HG03097 (cell line): ENCODE measurements around the gene CDKN3.

Experiments used
- ATAC-seq: cut with Tn5 transposase; IDR thresholded peaks from one replicate; pipeline ENCODE4 v1.9.1; 2021; ENCODE audit not compliant: unreplicated experiment, low FRiP score

The CDKN3 gene, protein sequence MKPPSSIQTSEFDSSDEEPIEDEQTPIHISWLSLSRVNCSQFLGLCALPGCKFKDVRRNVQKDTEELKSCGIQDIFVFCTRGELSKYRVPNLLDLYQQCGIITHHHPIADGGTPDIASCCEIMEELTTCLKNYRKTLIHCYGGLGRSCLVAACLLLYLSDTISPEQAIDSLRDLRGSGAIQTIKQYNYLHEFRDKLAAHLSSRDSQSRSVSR

DNA sequence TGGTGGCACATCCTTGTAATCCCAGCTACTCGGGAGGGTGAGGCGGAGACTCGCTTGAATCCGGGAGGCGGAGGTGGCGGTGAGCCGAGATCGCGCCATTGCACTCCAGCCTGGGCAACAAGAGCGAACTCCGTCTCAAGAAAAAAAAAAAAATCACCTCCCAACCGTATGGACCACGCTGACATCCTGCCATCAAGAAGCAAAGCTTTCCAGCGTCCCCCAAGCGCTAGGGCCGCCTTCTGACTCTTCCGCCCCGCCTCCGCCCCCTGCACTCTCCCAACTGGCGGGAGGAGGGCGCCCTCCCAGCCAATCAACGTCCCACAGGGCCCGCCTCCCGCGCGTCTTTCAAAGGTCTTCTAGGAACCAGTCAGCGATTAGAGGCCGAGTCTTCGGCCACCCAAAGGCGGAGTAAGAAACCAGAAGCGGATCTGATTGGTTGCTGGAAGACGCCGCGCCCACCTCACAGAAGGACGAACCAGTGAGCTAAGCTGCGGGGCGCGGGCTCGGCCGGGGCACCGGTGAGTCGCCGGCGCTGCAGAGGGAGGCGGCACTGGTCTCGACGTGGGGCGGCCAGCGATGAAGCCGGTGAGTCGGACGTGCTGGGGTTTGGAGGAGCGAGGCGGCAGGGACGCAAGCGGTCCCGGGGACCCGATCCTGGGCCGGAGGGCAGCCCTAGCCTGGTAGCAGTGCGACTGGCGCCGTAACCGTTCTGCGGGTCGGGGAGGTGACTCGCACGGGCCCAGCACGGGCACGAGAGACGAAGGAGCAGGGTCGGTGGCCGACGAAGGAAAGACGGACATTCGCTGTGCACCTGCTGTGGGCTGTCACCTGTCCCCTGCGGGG is at the start of gene CDKN3:
CDKN3 (plus strand) TSS at position 515 of the 843 bp plus-strand sequence; CDS start at position 577, 62 bp downstream.
- peak; percentile 96 for ATAC-seq

DNA sequence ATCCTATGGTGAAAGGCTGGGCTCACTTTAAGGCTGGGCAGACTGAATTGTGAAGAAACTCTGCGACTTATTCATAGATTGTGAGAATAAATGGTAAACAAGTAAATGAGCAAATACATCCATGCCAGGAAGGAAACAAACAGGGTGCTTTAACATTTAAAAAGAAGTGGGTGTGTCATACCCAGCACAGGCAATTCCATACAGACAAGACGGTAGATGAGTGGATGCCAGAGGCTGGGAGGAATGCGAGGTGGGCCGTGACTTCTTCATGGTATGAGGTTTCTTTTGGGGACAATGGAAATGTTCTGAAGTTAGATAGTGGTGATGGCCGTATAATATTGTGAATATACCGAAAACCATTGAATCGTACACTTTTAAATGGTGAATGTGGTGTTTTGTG is 49.8 kb upstream of the CDKN3 start:
- ATAC-seq: no peak

DNA sequence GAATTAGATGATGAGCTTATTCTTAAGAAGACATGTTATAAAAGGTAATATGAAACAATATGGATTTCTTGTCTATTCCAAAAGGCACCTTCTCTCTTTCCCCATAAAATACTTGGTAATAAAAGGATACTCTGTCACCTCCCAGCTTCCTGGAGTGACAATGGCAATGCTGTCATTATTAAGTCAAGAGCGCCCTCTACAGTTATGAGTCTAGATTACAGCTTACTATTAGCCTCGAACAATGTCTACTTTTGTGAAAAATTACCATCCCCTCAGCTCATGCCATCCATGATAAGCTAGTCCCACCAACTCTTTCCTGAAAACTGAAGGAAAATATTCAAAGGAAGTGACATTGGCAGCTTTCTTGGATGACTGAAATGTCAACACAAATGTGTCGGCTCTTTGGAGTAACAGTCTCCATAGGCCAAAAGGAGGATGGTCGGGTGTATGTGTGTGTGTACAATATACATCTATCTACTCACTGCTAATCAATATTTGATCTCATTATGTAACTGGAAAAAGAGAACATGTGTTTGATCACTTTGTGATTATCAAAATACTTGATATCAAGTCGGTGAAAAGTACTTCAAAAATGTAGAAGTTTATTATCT is 48.7 kb upstream of the CDKN3 start:
- no peak for ATAC-seq

DNA sequence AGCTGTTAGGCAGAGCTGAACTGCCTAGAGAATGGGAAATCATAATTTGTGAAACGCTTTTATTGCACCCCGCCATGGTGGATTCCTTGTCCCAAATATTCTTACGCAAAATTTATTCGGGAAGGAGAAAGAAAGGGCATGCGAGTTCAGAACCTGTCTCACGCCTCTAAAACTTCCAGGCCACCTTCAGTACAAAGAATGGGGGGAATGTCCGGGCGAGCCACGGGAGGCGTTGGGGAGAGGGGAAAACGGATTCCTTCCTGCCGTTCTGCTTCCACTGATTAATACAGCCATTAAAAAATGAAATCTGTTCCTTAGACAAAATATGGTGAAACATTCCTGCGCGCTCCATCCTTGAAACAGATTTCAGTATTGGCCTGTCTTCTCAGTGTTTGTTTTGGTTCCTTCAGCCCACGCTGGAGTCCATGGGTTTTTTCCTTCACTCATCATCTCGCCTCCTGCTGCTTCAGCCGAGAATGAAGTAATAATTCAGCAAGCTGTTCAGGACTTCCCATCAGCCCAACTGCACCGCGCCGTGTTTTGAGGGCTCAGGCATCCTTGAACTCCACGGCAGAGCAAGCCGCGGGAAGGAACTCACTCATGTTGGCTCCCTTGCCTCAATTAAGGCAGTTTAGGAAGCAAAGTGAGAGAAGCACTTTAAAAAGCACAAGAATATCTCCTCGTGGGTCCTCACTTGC is 47.7 kb upstream of the CDKN3 start:
- no peak for ATAC-seq

DNA sequence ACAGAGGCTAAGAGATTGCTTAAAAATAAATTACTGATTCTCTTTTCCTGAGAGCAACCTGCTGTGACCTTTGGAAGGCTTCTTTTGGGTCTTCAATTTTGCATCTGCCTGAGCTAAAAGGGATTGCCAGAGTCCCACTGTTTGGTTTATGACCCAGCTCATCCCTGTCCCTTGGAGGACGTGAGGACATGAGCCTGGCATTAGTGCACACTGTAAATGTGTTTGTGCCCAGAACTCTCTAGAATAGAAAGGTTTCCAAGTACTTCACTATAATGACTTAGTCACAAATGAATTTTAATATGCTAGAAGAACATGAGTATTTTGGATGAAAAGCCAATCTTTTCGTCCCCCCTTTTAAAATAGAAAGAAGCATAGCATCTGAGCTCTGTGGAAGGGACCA is 47.1 kb upstream of the CDKN3 start:
- ATAC-seq: no peak

DNA sequence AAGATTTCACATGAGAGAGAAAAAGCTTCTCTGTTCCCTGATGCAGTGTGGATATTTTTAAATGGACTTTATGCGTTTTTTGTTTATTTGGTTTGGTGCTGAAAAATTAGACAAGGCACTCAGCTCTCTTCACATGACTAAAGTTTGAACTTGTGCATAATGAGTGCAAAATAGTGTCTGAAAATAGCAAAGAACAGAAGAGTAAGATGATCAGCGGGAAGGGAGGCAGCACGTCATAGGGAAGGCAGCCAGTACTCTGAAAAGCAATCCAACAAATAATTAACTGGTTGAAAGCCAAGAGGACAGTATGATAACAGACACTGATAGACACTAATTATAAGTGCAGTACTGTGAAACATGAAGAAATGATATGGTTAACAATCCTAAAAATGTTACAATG is 46.6 kb upstream of the CDKN3 start:
- ATAC-seq: no peak

DNA sequence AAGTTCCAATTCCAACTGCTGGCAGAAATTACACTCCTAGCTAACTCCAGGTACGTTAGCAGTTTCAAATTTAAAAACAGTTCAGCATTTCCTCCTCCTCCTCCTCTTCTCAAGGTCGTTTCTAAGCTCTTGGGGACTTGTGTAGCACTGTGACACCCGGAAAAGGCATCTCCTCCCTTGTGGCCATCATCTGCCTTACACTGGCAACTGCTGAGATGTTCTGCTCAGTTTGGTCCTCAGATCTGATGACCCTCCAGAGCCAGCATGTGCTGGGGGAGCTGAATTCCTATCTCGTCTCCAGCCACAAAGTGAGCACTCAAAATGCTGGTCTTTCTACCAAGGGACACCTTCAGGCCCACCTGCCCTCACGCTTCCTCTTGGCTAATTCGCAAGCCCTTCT is 43.5 kb upstream of the CDKN3 start:
- ATAC-seq: no peak

DNA sequence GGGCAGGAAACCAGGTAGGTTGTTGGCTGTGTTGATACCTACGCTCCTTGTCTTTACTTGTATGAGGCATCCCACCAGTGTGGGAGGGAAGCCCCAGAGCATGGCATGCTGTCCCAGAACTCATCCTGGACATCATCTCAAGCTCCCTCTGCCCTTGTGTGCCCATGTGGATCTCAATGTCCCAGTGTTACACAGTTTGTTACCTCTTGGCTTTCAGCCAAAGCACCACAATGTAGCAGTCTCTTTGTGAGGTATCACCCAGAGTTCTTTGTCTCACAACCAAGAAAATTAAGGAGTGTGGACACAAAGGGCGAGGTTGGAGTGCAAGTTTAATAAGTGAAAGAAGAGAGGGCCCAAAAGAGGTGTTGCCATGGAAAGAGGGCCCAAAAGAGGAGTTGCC is 43.1 kb upstream of the CDKN3 start:
- ATAC-seq: no peak

DNA sequence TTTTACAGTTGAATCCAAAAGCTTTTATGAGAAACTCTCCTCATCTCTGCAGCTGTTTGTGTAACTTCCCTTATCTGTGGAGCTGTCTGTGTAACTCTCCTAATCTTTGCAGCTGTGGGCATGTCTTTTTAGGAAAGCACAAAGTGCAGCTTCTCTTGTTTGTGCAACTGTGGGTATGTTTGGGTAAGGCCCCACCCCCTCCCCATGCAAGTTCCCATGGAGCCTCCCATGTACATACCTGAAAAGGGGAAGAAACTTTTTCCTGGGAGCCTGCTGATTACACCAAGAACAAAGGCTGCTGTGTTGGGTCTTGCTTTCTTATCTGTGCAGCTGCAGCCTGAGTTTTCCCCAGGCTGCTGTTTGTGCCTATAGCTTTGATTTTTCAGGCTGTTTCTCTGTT is 42.7 kb upstream of the CDKN3 start:
- no peak for ATAC-seq

DNA sequence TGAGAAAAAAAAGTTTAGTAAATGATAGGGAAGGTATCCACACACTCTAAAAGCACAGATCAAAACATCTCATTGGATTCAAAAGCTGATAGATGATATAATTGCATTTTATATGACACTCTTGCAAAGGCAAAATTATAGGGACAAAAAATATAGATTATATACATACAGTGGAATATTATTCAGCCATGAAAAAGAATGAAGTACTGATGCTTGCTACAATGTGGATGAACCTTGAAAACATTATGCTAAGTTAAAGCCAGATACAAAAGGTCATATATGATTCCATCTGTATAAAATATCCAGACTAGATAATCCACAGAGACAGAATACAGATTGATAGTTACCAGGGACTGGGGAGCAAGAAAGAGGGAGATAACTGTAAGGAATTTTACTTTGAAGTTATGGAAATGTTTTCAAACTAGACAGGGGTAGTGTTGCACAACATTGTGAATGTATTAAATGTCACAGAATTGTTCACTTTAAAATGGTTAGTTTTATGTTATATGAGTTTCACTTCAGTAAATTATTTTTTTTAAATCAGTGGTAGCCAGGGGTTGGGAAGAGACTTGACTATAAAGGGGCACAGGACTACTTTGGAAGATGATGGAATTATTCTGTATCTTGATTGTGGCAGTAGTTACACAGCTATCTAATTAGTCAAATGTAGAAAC is 41.7 kb upstream of the CDKN3 start:
- ATAC-seq: no peak

DNA sequence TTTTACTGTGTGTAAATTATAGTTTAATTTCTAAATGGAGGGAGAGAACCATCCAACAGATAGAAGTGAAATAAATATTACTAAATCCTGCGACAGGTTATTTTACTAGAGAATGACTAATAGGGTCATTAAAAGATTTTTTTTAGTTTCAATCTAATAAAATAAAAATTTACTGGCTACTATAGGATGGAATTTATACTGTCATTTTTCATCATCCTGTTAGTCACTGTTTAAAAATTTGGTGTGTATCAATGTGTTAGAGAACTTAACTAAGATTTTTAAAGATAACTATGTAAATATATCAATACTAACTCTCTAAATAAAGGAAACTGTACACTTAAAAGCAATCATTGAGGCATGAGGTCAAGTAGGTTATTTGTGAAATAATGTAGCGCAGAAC is 41.1 kb upstream of the CDKN3 start:
- ATAC-seq: no peak

DNA sequence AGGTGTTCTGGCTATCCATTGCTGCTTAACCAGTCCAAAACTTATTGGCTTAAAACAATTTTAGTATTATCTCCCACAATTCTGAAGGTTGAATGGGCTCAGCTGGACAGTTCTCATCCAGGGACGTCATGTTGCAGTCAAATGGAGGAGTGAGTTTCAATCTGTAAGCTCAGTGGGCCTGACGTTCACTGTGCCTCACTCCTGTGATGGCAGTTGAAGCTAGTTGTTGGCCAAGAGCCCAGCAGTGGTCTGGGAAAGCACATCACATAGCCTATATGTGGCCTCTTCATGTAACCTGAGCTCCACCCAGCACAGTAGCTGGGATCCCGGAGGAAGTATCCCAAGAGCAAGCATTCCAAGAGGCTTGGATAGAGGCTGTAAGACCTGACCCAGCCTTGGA is 40.6 kb upstream of the CDKN3 start:
- ATAC-seq: no peak

DNA sequence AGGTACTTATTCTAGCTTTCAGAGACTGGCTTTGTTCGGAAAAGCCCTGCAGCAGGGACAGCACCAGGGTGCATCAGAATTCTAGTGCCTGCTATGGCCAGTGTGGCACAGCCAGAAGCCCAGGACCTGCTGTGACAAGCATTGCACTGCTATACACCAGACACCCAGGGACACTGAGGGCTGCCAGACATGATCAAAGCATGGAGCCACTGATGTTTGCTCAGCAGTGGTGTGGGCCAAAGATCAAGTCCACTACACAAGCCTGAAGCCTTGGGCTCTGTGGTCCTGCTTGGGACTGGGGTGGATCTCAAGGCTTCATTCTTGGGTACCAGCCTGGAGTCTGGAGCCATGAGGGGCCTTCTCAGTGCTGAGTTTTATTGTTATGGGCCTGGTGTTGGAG is 36.1 kb upstream of the CDKN3 start:
- ATAC-seq: no peak

DNA sequence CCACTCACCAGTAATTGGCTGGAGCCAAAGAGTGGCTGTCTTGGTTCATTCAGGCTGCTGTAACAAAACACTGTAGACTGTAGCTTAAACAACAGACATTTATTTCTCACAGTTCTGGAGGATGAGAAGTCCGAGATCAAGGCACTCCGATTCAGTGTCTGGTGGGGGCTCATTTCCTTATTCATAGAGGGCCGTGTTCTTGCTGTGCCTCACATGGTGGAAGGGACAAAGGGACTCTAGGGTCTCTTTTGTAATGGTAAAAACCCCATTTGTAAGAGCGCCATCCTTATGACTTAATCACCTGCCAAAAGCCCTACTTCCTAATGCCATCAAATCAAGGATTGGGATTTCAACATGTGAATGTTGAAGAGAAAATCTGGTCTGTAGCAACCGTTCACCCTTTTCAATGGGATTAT is 34.7 kb upstream of the CDKN3 start:
- no peak for ATAC-seq

DNA sequence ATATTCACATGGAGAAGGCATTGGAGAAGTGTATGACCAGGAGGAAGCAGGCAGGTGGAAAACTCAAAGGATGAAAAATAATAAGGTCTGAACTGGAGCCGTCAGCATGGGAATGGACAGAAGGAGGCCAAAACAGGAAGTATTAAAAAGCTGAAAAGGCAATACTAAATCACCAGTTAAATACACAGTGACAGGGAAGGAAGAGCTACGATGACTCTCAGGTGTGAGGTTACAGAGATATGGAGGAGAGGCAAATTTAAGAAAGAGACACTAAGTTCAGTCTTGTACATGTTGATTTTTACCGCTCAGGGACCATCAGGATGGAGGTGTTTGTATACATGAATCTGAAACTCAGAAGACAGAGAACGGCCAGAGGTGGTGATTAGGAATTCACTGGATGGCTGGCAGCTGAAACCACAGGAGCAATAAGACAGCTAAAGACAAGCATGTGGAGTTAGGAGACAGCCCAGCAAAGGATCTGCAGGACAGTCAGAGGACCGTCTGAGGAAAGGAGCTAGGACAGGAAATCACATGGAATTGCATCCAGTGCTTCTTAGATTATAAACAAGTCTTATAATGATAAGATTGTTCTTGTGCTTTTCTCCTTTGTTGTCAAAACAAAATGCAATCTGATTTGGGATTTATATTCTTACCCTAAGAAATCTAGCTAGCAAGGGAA is 33.9 kb upstream of the CDKN3 start:
- ATAC-seq: no peak

DNA sequence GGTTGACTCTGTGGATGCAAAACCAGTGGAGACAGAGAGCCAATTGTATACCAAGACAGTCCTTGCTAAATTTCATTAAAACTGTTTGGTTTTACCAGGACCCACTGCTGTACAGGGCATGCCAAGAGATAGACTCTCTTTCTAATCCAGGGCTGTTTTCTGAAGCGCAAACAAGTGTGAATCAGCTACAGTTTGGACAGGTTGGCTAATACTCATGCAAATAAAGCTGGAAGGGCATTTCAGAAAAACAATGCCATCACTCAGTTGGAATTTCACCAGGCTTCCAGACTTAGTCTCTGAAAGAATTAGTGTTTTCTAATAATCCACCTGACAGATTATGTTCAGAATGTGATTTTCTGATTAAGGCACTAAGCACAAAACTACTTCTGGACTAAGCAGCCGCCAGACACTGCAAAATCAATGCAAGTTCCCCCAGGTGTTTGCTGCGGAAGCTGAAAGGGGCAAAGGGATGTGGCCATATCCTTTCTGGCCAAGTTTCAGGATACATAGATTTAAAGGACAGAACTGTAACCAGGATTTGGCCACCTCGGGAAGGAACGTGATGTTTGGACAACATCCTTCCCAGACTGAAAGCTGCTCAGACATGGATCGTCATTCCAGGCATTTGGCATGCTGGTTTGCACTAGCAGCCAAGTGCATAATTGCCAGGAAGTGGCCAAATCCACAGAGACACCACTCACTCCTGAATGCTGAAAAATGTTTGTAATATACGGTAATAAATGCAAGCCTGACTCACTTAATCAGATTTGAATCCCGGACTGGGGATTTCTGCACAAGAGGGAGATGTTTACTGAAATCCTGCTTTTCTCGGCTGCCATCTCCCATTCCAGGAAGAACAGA is 32.0 kb upstream of the CDKN3 start:
- no peak for ATAC-seq

DNA sequence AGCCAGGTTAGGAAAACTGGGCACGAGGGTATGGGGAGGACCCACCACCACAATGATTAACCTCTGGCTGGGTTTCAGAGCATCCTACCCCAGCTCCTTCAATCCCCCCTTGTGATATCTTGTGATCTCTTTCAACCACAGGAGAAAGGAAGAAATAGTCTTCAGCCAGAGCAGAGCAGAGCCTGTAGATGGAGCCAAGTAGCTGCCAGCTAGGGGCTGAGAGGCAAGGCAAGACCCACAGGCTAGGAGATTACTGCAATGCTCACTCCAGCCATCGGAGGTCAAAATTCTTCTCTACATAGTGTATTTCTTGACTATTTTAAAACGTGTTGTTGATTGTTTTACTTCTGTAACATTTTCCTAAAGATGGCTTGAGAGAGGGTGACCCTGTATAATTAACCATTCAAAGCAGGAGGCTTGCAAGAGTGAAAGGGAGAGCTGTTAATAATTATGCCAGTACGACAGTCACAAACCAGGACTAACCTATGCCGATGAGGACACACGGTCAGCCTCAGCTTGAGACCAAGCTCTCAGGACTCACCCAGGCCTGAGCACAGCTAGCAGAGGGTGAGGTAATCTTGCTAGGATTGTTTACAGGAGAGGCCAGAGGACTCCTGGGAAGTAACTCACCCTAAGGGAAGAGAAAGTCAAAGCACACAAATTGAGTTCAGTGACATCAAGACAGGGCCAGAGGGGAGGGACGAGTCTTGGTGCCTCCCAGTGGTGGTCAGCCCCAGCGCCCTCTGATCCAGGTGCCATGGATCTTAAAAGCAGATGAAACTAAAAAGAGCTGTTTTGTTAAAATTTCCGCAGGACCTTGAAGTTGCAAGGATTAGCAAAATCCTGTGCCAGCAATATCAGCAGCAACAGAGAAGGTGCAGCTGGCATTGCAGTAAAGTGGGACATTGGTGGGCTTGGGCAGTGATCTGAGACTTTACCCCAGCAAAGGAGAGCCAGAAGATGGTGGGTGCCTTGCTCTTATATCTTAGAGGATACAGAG is 29.8 kb upstream of the CDKN3 start:
- peak; percentile 53 for ATAC-seq

DNA sequence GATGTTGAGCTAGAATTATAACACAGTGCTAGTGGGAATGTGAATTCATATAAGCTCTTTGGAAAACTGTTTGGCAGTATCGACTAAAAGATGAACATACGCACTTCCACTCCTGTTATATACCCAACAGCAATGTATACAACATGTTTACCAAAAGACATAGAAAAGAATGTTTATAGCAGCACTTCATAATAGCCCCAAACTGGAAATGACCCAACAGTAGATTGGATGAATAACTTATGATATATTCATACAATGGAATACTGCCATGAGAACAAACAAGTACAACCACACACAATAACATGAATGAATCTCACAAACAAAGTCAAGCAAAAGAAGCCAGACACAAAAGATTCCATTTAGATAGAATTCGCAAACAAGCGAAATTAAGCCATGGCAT is 28.5 kb upstream of the CDKN3 start:
- ATAC-seq: no peak
